Measurements from ENCODE around the gene PARD3B. TPM values are rescaled to one million over a fixed set of nuclear protein-coding genes. Genes with fewer than 3 reads are reported as not detected.

The PARD3B gene
- total RNA-seq, 2 experiments from 2014 or later = 0.06 to 0.23 TPM

DNA sequence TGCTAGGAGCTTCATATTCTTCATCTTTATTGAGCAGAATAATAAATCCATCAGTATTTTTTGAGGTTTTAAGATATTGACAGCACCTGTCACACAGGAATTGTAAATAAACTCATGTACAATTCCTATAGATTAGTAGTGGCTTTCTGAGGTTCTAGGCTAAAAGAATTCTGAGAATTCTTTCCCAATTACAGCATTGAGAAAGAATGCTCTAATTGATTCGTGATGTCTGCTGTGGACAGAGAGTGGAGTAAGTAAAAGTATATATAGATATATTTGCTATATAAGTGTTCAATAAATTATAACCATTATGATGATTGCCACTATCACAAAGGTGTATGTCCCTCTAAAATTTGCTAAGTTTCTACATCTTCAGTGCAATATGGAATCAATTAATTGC, 950.5 kb downstream of the PARD3B start:
- ChIA-PET CTCF (no interaction called here), POLR2A (no interaction called here)

DNA sequence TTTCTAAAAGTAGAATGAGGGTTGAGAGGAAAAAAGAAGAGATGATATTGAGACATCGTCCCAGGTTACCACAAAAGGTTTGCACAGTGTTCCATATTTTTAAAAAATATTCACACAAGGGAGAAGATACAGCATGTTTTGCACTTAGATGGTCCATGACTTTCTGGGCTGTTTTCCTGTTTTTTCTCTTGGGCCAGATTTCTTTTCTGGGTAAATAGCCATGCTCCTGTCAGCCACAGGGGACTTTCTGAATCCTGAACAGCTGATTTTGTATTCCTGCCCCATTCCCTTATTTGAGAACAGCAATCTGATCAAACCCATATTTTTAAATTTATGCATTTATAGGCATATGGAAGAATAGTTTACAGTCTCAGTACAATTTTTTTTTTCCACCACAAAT, 951.1 kb downstream of the PARD3B start:
- ChIA-PET CTCF (interaction anchor here (0.7 kb wide), 1 partner anchor 76 kb away, joined by 3 read pairs; no protein-coding TSS in a partner anchor), POLR2A (no interaction called here)

DNA sequence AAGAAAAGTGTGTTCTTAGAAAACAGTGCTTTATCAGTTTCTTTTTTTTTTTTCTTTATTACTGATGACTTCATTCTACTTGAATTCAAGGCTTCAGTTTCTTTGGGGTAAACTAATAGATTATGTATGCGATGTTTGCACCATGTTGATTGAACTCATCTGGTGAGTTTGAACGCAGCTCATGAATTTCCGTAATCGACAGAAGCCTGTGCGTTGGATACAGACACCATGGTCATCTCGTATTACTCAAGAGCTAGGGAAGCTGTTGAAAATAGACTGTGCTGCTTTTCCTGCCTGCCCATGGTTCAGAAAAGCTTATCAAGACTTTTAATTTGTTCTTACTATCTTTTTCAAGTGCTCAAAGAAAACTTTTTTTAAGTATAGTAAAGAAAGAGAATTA, 951.5 kb downstream of the PARD3B start:
- POLR2A ChIA-PET = no interaction called here
- CTCF ChIA-PET = interaction anchor here (0.7 kb wide), 1 partner anchor 76 kb away, joined by 3 read pairs; no protein-coding TSS in a partner anchor

DNA sequence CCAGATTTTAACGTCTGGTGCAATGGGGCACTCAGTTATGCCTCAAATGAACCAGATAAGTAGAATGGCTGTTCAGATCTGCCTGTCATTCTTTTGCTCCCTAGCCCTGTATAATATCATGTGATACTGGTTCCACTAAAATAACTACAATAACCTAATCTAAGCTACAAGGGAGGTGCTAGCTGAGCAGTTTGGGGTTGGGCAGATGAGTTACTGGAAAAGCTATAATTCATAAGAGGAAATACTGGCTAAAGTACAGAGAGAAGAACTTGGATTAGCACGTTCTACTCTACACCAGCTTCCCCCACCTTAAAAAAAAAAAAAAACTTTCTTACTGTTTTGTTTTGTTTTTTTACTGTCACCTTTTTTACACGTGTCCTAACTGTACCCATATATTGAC, 953.7 kb downstream of the PARD3B start:
- ChIA-PET CTCF (no interaction called here), POLR2A (no interaction called here)

DNA sequence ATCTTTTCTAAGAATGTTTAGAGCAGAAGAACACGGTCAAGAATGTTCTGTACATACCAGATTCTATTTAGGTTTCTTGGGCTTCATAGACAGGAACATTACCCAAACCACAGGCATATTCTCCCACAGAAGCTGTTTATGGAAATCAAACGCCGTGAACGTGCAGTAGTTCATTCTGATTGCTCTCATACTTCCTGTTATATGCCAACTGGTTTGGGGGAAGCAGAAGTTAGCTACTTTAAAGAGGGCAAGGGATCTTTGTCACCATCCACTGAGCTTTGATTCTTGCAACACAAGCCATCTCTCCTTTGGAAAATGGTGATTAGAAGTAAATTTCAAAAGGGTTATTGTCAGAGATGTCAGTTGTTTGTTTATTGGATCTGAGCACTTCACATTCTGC, 954.8 kb downstream of the PARD3B start:
- ChIA-PET CTCF (no interaction called here), POLR2A (no interaction called here)

DNA sequence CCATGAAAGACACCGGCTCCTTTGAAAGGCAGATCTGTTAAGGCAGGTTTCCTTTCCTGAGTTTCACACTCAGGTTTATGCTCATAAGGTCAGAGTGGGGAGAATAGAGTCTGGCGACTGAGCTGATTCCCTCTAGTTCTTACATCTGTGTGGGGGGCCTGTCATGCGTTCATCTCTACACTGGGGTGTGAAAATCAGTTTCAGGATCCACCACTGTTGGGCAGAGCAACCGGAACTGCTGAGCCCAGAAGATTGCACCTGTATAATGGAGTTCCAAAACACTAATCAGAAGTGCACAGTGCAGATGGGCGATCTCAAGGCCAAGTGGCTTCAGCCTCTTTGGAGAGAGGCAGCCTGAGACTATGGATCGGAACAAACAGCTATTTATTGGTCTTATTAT, 955.7 kb downstream of the PARD3B start:
- CTCF ChIA-PET = no interaction called here
- POLR2A ChIA-PET = no interaction called here

DNA sequence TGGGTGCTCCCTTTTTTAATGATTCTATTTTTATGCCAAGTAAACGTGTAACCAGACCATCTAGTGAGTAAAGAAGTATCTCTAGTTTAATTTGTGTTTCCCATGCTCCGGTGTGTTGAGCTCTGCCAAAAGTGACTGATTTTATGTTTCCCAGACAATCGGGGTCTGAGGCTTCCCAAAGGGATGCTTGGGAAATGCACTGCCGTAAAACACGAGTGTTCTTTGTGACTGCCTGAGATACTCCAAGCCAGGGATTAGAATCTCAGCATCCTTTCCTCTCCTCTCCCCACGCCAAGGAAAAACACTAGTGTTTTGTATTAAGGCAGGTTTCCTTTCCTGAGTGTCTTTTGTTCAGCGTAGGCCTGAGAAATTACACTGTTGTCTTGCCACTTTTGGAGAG, 956.6 kb downstream of the PARD3B start:
- ChIA-PET CTCF (no interaction called here), POLR2A (no interaction called here)

DNA sequence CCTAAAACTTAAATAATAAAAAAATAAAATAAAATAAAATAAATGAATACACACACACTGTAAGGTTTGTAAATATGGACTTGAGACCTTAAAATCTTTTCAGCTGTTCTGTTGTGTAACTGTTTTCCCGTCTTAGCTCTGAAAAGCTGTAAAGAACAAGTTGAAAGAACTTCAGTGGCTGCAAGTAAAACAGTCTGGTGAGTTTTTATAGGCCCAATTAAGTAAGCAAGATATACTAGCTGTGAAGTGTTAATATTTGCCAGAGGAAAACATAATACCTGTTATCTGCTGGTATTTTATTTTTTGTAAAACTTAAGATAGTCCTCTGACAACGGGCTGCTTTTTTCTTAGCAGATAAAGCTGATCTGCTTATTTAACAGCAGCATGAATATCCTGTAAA, 960.1 kb downstream of the PARD3B start:
- ChIA-PET POLR2A (no interaction called here), CTCF (no interaction called here)

DNA sequence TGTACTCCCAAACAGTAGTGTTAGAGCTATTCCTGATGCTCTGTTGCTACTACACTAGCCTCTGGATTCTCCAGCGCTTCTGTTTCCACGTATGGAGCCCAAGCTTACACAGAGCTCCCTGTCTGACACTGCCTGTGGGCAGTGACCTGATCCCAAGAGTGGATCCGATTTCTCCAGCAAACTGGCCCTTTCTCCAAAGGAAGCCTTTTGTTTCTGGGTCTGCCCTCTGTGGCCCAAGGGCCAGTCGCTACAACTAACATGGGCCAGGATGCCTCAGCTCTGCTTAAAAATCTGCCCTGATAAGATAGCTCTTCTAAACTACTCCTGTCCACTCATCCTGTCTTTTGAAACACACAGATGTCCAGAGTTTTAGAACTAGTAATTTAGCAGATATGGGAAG, 964.4 kb downstream of the PARD3B start:
- ChIA-PET CTCF (no interaction called here), POLR2A (no interaction called here)

DNA sequence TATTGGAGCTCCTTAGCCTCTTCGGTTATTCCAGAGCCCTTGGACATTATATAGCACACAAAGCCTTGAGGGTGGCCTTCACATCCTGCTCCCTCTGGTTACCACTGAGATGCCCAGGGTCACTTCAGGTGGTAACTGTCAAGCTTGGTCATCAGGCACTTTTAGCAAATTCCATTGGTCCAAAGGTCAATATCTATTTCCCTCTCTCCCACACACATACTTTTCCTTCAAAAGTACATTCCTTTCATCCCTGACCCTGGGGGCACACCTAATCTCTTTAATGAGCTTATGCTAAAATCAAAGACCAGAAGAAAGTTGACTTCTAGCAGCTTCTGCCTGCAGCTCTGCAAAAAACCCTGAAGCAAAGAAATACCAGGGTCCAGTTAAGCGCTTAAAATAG, 965.1 kb downstream of the PARD3B start:
- POLR2A ChIA-PET = no interaction called here
- CTCF ChIA-PET = no interaction called here

DNA sequence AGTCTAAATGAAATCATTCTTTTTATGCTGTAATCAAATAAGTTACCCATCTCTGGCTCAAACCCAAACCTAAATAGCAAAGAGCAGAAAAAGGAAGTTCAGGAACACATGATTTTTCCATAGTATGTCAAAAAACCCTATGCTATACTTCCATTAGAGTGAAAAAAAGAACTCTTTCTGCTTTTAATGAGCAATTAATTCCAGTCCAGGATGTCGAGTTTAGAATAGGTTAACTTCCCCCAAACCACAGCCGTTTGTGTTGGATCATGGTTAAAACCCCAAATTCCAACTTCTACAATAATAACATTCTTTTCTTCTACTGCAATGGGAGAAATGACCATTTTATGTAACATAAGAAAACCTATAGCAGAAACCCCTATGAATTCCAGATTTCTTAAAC, 965.9 kb downstream of the PARD3B start:
- POLR2A ChIA-PET = no interaction called here
- CTCF ChIA-PET = no interaction called here

DNA sequence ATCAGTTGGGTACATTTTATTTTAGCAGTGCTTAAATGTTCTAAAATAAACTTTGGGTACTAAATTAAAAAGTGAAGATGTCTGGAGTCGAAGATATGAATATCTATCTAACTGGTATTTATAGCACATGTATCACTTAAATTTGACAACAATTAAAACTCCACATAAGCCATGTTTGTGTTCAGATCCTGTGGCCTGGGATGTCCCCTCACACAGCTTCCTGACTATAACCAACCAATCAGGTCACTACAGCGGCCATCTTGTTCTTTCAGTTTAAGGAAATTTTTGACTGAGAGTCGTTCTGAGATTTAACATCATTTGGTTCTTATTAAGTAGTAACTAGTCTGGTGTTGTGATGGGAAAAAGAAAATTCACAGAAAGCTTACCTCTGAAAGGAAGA, 966.4 kb downstream of the PARD3B start:
- ChIA-PET CTCF (no interaction called here), POLR2A (no interaction called here)

DNA sequence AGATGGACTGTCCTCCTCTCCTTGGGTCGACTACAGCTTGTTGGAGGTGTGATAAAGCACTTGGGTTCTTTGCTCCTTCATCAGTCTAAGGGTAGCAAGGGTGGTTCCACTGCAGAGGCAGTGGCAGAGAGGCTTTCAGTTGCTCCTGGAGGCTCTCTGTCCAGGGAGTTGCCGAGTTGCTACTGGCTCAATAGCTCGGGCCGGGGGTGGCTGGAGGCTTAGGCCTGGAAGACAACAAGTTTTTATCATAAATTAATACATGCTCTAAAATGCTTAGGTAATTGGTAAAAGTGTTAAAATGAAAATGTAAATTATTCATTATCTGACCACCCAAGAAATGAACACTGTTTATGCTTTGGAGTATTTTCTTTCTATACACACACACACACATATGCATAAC, 975.0 kb downstream of the PARD3B start:
- ChIA-PET CTCF (no interaction called here), POLR2A (no interaction called here)

DNA sequence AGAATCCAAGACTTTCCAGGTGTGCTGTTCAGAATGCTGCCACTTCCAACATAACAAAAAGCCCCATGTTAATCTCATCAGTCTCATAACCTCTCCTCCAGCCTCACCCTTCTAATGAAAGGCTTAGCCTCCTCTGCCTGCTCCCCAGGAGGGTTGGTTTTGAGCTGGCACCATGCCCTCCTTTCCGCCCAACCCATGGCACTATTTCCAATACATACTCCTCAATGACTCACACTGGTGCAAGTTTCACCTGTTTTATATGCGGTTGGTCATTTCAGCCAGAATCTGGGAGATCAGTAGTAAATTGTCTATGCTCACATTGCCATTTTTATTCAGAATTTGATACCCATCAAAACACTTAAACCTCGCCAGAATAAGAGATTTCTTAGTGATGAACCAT, 979.4 kb downstream of the PARD3B start:
- ChIA-PET CTCF (no interaction called here), POLR2A (no interaction called here)

DNA sequence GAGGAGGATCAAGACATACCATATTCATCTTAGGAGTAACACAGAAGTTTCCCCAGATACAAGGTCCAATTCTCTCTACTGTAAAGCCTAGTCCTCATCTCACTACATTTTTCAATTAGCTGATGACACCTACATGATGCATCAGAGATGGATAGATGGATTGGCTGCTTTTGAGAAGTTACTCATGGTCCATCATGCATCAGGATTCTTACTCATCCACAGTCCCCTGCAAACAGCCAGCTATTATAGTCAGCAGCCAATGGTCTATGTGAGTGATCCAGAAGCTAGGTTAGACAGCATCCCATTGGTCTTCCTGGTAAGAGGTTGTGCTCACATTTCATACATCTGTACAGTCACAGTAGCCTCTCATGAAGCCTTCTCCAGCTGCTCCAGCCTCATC, 982.5 kb downstream of the PARD3B start:
- POLR2A ChIA-PET = no interaction called here
- CTCF ChIA-PET = no interaction called here

DNA sequence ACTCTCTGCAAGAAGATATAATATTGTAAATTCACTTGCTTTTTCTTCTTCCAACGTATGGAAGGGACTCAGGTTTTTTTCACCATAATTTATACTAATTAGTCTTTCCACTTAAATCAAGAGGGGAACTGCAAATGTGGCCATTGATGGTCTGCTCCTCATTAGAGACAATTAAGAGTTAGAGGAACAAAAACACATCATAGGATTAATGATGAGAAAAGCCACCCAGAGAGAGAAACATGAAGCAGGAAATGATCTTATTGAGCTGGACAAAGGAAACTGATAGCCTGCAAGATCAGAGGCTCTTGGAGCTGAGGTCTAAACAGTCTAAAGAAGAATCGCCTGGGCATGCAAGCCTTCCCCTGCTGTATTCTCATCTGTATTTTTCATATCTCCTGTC, 985.8 kb downstream of the PARD3B start:
- ChIA-PET CTCF (no interaction called here), POLR2A (no interaction called here)

DNA sequence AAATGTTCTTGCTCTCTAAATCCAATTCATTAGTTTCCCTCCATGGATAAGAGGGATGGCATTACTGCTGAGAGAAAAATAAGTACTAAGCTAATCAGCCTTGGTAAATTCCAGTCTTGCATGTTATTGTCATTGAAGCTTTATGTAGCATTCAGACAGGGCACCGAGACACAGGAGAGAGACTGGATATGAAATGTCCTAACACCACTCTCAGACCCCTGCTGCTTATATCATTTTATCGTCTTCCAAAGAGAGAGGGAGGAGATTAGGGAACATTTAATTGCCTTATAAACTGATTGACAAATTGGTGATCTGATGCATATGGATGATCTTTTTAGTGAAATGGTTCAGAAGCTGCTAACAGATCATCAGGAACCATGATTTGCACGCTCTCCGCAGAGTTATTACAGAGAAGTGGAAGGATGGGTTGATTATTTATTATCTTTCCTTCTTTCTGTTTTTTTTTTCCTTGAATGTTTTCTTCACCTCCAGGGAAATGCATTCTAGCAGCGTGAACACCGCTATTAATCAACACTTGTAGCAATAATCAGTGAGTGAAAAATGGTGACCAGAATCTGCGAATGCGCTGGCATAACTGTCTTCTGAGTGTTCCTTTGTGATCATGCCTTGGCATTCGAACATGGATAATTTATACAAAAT, 986.3 kb downstream of the PARD3B start:
- POLR2A ChIA-PET = no interaction called here
- CTCF ChIA-PET = no interaction called here

DNA sequence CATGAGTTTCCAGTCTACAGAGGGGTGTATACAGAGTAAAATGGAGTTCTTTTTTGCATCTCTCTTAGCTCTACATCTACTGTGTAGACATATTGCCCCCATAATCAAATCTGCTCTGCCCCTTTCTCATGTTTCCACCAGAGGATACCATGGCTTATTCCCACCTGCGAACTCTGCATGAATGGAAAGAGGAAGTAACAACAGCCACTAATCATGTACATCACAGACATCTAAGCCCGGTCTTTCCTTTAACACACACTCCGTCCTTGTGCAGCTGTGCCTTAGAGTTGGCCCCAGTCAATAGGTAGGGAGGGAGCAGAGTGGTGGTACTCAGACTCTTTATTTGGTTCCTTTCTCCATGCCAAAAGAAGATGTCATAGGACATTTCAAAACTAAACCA, 989.7 kb downstream of the PARD3B start:
- CTCF ChIA-PET = no interaction called here
- POLR2A ChIA-PET = no interaction called here

DNA sequence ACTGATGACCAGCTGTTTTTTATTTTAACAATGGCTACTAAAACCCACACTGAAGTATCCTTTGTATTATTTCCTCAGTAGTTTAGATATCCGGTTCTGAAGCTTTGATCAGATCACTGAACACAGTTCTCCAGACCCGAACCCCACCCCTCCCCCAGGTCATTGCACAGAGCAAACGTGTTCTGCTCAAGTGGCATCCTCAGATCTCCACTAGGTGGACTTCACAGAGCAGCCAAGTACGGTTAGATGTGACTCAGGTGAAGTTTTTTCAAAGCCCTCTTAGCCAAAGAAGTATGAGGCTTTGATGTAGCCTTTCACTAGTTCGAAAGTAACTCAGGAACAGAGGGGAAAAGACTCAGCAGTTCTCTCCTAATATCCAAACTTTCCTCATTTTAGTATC, 994.3 kb downstream of the PARD3B start:
- POLR2A ChIA-PET = no interaction called here
- CTCF ChIA-PET = no interaction called here

DNA sequence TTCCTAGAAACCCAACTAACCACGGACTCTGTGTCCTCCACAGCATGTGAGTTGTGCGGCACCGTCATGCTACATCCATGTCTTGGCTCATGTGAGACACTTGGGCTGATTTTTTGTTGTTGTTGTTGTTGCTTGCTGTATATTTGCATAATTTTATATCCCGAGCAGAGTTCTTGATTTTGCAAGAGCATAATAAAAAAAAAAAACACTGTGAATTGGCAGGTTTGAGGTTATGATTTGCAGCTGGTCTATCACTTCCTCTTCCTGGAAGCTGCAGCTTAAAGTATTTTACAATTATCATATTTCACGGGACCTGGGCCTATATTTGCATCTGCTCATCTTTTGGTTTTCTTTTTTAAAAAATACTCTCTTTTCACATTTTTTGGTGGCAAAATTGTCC, 994.8 kb downstream of the PARD3B start:
- POLR2A ChIA-PET = no interaction called here
- CTCF ChIA-PET = no interaction called here

DNA sequence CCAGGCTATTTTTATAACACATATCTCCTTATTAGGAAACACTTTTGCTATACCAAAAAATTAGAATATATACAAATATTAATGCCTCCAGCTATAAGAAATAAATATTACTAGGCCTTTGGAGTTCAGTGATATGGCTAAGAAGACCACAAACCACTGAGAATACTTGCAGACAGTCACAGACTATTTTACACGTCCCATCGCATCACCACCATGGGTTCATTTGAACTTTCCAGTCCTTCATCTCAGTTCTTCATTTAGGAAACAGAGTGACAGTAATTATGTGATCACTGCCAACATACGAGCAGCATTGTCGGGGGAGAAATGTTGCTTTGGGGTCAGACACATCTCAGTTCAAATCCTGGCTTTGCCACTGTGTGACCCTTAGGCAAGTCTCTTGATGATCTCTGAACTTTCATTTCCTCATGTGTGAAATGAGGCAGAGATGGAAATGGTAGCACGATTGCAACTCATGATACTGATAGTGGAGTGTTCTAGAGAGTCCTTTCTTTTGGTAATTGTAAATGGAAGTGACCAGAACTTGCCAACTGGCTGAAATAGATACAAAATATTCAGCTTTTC, 998.1 kb downstream of the PARD3B start:
- ChIA-PET POLR2A (no interaction called here), CTCF (no interaction called here)

DNA sequence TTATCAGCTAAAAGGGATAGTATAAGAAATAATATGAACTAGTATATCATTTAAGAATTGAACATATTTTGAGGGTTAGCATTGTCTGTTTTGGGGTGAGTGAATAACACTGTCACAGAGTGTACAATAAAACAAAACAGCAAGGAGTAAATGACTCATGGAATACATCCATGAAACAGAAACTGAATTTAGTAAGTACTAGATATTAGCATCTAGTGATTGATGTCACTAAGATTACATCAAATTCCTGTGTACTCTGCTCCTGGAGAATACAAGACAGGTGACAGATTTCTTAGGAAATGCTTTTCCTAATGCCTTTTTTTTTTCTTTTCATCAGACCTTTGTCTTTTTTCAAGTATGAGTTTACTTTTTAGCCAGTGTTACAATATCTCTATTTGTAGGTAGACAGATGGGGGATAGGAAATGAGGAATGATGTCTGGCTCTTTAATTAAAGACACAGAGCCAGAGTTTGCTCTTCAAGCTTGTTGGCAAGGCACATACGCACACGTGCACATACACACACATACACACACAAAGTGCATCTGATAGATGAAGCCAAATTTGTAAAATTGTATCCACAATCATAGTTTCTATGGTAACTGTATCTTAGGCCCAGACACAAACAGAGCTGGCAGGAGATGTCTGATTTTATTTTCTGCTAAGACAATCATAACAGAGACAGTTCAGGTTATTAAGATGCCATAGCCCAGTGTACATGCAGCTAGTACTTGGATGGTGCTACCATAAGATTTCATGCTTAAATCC, 998.8 kb downstream of the PARD3B start:
- POLR2A ChIA-PET = no interaction called here
- CTCF ChIA-PET = no interaction called here
